GM12891 (cell line): Measurements from ENCODE around the gene DDX41.

Experiments
- POLR2A ChIP-seq: IDR thresholded peaks from 2 replicates; pipeline ENCODE4 v1.6.1; 2011; ENCODE audit warnings: low read depth, low read length, control low read depth
- POLR2AphosphoS5 ChIP-seq: IDR thresholded peaks from 2 replicates; pipeline ENCODE4 v1.6.1; 2011; ENCODE audit warnings: low read depth, low read length, control low read depth
- SPI1 ChIP-seq: IDR thresholded peaks from 2 replicates; pipeline ENCODE4 v1.6.1; 2011; ENCODE audit warnings: low read depth, low read length, control low read depth
- TAF1 ChIP-seq: IDR thresholded peaks from 2 replicates; pipeline ENCODE4 v1.6.1; 2011; ENCODE audit warnings: low read depth, low read length, control low read depth

GRCh38 chr5:177465044-177465443 lies 51.7 kb downstream of the DDX41 start:
- TF ChIP-seq POLR2A (no peak), POLR2AphosphoS5 (no peak), TAF1 (no peak), SPI1 (no peak)
